CMK (cell line): Measurements from ENCODE around the gene PIEZO1.
A peak's percentile ranks its signal among the peaks of the same experiment; 100 is the strongest.

ENCODE experiments used
- DNase-seq: peaks from one replicate; pipeline ENCODE4 v3.0.0-alpha.2; 2010; ENCODE audit warnings: low read depth

The PIEZO1 gene

GRCh38 chr16:88815901-88816589 lies 31.0 kb upstream of the PIEZO1 start:
- DNase-seq, result no peak

DNA sequence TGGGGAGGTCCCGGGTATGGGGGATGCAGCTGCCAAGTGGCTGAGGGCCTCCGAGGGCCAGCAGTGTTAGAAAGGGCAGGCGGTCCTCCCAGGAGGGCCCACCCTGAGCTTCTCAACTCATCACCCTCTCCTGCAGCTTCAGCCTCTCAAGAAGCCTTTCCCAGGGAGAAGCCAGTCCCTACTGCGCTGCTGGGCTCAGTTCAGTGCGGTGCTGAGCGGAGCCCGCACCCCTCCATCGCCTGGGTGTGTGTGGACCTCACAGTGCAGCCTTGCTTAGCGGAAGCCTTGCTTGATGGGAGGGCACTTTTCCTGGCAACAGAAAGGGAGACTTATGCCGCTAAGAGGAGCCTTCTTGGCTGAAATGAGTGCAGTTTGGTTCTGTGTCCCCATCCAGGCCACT lies 30.2 kb upstream of the PIEZO1 start:
- no peak for DNase-seq

- no peak for DNase-seq
Observed at GRCh38 chr16:88814144-88814502, 29.1 kb upstream of the PIEZO1 start.

DNA sequence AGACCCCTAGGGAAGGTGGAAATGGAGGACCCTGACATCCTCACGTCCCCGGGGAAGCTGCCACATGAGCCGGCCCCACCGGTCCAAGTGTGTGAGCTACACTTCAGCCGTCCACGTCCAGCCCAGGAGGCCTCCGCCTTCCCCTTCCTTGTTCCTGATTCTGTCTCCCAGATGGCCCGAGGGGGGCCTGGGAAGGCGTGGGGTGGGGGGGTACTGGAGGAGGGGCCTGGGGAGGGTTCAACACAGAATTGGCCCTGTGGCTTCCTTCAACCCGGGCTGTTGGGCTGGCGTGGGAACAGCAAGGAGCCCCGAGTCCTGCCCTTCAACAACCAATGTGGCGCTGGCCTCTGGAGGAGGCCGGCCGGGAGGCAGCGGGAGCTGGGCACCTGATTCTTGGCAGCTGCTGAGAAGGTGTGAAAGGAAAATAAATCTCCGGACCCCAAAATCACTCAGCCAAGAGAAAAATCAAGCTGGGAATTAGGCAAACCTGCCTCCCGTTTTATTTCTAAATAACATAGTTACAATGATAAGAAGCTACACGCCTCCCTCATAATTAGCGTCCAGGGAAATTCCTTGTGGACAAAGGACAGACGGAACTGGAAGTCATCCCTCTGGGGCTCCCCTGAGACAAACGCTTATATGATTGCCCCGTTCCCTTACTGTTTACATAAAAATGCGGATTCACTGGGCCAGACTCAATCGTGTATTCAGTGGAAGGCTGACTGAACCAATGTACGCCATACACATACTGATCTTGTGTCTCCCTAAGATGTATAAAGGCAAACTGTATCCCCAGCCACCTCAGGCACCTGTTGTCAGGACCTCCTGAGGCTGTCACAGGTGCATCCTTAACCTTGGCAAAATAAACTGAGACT lies 28.5 kb upstream of the PIEZO1 start:
- no peak for DNase-seq

DNA sequence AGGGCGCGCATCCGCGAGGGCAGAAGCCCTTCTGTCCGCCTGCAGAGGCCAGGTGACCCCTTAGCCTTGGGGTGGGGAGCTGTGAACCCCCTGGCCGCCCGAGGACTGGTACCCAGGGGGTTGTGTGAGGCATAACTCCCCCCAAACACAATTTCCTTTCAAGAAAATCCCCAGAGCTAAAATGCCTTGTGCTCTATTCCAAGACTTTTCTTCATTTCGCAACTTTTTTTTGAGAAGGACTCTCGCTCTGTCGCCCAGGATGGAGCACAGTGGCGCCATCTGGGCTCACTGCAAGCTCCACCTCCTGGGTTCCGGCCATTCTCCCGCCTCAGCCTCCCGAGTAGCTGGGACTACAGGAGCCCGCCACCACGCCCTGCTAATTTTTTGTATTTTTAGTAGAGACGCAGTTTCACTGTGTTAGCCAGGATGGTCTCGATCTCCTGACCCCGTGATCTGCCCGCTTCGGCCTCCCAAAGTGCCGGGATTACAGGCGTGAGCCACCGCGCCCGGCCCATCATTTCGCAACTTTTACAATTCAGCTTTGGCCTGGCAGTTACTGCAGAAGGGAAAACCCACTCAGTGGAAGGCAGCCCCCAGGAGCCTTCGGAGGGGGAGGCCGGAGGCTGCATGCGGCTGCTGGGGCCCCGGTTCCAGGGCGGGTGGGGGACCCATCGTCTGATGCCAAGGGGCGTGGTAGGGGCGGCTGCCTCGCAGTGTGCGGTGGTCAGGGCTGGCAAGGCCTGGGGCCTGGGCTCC lies 27.7 kb upstream of the PIEZO1 start:
- no peak for DNase-seq

- peak; percentile 72 for DNase-seq
Observed at GRCh38 chr16:88811769-88812512, 26.9 kb upstream of the PIEZO1 start, which contains the start of gene APRT. APRT (minus strand) TSS chr16:88811928; CDS start chr16:88811899, 29 bp downstream.

DNA sequence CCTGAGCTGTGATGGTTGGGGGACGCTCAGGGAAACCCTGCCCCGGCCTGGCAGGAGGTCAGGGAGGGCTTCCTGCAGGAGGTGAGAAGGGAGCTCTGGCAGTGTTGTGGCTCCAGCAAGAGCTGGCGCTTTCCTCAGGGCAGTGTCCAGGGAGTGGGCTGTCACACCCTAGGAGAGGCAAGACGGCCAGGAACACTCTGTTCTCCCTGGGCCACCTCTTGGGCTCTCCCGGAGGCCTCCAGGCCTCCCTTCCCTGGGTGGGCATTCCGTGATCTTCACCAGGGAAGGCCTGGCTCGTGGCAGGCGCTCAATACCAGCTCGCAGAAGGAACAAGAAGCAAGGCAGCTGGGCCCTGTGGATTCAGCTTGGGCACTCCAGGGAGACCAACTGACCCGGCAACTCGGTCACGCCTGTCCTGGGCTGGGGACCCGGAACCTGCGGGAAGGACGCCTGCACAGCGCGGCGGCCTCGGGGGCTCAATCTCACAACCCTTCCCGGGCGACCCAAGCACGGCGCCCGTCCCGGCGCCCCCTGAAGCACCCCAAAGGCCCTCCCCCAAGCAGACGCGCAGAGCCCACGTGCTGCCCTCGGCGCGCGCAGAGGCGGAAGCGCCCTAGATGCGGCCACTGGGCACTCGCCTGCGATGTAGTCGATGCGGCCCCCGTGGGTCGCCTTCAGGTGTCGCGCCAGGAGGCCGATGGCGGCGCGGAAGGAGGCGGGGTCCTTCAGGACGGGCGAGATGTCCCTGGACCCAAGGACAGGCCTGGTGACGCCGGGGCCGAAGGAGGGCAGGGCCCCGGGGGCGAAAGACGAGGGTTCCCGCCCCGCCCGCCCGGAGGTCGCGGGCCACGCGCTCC lies 26.1 kb upstream of the PIEZO1 start:
- DNase-seq, result peak; percentile 79

GRCh38 chr16:88810166-88810911 lies 25.3 kb upstream of the PIEZO1 start:
- DNase-seq, result no peak

- no peak for DNase-seq
Observed at GRCh38 chr16:88809676-88810165, 24.7 kb upstream of the PIEZO1 start.

DNA sequence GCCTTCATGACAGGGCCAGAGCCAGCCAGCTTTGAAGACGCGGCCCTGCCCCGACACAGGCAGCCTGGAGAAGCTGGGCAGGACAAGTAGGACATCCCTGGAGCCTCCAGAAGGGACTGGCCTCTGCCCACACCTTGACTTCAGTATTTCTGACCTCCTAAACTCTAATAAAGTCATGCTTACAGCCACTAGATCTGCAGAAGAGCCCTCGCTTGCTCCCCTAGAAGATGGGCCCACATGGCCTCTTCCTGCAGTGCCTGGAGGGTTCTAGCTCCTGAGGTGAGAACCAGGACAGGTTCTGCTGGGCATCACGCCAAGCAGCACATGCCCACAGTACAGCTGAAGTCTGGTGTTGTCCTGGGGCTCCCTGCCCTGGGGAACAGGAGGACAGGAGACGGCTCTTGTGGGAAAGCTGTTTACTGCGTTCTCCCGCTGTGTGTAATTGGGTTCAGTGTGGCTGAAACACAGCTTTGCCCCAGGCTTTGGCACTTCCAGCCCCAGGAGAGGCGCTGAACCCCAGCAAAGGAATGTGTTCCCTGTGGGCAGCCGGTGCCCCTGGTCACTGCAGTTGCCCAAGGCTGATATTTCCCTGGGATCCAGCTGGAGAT lies 24.2 kb upstream of the PIEZO1 start:
- no peak for DNase-seq

- DNase-seq, result no peak
Observed at GRCh38 chr16:88807626-88808453, 22.8 kb upstream of the PIEZO1 start.

DNA sequence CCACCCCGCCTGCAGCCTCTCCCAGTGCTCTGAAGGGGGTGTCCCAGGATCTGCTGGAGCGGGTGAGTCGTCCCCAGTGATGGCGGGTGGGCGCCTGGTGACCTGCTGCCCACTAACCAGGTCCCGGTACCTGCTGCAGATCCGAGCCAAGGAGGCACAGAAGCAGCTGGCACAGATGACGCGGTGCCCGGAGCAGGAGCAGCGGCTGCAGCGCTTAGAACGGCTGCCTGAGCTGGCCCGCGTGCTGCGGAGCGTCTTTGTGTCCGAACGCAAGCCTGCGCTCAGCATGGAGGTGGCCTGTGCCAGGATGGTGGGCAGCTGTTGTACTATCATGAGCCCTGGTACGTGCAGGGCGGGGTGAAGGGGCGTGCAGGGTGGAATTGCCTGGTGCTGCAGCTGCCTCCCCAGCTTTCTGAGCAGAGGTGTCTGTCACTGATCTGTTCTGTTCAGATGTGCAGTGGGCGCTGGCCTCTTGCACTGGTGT lies 22.2 kb upstream of the PIEZO1 start:
- no peak for DNase-seq

DNA sequence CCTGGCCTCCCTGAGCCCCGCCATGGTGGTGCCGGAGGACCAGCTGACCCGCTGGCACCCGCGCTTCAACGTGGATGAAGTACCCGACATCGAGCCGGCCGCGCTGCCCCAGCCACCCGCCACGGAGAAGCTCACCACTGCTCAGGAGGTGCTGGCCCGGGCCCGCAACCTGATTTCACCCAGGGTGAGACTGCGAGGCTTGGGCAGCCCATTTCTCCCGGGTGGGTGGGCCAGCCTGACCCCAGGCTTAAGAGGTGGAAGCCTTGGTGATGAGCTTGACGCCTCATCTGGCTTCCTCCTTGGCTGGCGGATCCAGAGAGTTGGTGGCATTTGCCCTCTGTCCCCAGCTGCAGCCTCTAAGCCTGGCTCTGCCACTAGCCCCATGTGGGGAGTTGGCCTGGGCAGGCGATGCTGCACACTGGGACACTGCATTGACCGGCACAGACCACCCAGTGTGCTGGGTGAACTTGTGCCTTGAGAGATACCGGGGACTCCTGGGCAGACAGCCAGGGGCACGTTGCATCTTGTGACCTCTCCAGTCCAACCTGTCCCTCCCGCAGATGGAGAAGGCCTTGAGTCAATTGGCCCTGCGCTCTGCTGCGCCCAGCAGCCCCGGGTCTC lies 21.6 kb upstream of the PIEZO1 start:
- DNase-seq, result no peak

GRCh38 chr16:88805887-88806393 lies 20.9 kb upstream of the PIEZO1 start:
- no peak for DNase-seq

DNA sequence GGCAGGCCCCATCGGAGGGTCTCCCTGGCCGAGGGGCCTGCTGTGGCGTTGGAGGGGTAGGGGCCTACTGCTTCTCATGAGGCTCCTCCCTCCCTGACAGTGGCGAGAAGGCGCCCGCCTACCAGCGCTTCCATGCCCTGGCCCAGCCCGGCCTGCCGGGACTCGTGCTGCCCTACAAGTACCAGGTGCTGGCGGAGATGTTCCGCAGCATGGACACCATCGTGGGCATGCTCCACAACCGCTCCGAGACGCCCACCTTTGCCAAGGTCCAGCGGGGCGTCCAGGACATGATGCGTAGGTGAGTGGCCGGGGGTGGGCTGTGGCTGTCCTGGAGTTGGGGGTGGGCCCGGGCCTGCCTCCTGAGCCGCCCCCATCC lies 20.3 kb upstream of the PIEZO1 start:
- no peak for DNase-seq

DNA sequence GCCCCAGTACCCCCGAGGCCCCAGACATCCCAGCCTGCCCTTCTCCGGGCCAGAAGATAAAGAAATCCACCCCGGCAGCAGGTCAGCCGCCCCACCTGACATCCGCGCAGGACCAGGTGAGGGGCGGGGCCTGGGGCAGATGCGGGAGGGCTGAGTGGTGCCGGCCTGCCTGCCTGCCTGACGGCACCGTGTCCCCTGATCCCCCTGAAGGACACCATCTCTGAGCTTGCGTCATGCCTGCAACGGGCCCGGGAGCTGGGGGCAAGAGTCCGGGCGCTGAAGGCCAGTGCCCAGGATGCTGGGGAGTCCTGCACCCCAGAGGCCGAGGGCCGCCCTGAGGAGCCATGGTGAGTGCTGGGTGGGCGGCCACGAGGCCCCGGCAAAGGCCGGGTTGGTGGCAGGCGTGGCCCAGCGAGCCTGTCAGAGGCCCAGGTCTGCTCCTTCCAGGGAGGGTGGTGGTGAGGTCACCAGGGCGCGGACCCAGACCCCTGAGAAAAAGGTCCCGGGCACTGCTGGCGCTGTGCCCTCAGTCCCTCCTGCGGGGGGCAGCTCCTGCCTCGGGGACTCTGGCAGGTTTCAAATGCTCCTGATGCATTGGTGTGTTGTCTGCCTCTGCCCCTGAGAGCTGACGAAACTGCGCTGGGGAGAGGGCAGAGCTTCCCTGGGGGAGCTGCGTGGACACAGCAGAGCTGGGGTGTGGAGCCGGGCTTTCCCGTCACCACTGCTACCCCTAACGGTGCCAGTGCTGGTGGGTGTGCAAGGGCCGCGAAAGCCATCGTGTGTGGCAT lies 19.7 kb upstream of the PIEZO1 start:
- no peak for DNase-seq

- DNase-seq, result no peak
Observed at GRCh38 chr16:88804173-88804551, 19.1 kb upstream of the PIEZO1 start.
